Stimulated activated CD4-positive, alpha-beta T cell treated with anti-CD3 and anti-CD28 coated beads, Interleukin-1b, Interleukin-23, amount 100 ng/mL, for 1 hour (primary cell): Measurements from ENCODE around the gene NLGN1.

ENCODE experiments used
- DNase-seq, 2 donors: peaks; one replicate each; pipeline ENCODE4 v3.0.0-alpha.2; 2020; ENCODE audit warnings: low read depth in 2 of 2

Gene NLGN1

GRCh38 chr3:173709026-173709425, 311.5 kb downstream of the NLGN1 start:
- DNase-seq: no peak

GRCh38 chr3:173711619-173712018, 314.1 kb downstream of the NLGN1 start:
- DNase-seq: no peak

GRCh38 chr3:173719585-173719984, 322.0 kb downstream of the NLGN1 start:
- DNase-seq: no peak

- no peak for DNase-seq
Observed at GRCh38 chr3:173725507-173725906, 328.0 kb downstream of the NLGN1 start.

- DNase-seq: no peak
Observed at GRCh38 chr3:173730391-173730790, 332.8 kb downstream of the NLGN1 start.

- no peak for DNase-seq
Observed at GRCh38 chr3:173732237-173732636, 334.7 kb downstream of the NLGN1 start.

GRCh38 chr3:173733029-173733652, 335.6 kb downstream of the NLGN1 start:
- no peak for DNase-seq

GRCh38 chr3:173734473-173734872, 336.9 kb downstream of the NLGN1 start:
- no peak for DNase-seq

GRCh38 chr3:173734895-173735294, 337.4 kb downstream of the NLGN1 start:
- DNase-seq: no peak

GRCh38 chr3:173735841-173736240, 338.3 kb downstream of the NLGN1 start:
- DNase-seq: no peak

- DNase-seq: no peak
Observed at GRCh38 chr3:173737167-173737808, 339.7 kb downstream of the NLGN1 start.

GRCh38 chr3:173739726-173740125, 342.2 kb downstream of the NLGN1 start:
- no peak for DNase-seq

GRCh38 chr3:173742491-173742890, 344.9 kb downstream of the NLGN1 start:
- DNase-seq: no peak

- DNase-seq: no peak
Observed at GRCh38 chr3:173743111-173743510, 345.6 kb downstream of the NLGN1 start.

GRCh38 chr3:173743516-173743915, 346.0 kb downstream of the NLGN1 start:
- DNase-seq: no peak

GRCh38 chr3:173744479-173744878, 346.9 kb downstream of the NLGN1 start:
- DNase-seq: no peak

- DNase-seq: no peak
Observed at GRCh38 chr3:173744895-173745294, 347.4 kb downstream of the NLGN1 start.

- no peak for DNase-seq
Observed at GRCh38 chr3:173745952-173746682, 348.6 kb downstream of the NLGN1 start.

GRCh38 chr3:173747427-173747826, 349.9 kb downstream of the NLGN1 start:
- DNase-seq: no peak

- no peak for DNase-seq
Observed at GRCh38 chr3:173748105-173748504, 350.6 kb downstream of the NLGN1 start.

GRCh38 chr3:173750095-173750494, 352.6 kb downstream of the NLGN1 start:
- DNase-seq: no peak

- no peak for DNase-seq
Observed at GRCh38 chr3:173750591-173750990, 353.0 kb downstream of the NLGN1 start.

GRCh38 chr3:173753593-173753992, 356.0 kb downstream of the NLGN1 start:
- no peak for DNase-seq
